Vagina (tissue), 2 donors: ENCODE results near the gene KLHL22.

Experiments used
- CTCF ChIP-seq, 3 experiments: fragments of 450-650 bp in 2 of 3; fragments of 200-600 bp in 1 of 3; sonication (generic) in 1 of 3; IDR thresholded peaks; one replicate each; pipeline ENCODE4 v1.5.1; 2017 to 2019; ENCODE audit warnings: antibody characterized with exemption in 3 of 3, mild to moderate bottlenecking in 2 of 3, moderate library complexity in 2 of 3
- POLR2AphosphoS5 ChIP-seq, 2 donors: sonication (generic); formaldehyde crosslinking; IDR thresholded peaks; one replicate each; pipeline ENCODE4 v1.9.0; 2017; ENCODE audit warnings: antibody characterized with exemption in 2 of 2, mild to moderate bottlenecking in 2 of 2, low read depth in 1 of 2; ENCODE audit not compliant: insufficient read depth in 1 of 2

GRCh38 chr22:20542055-20542454 lies 46.5 kb upstream of the KLHL22 start:
- no peak for TF ChIP-seq CTCF (IDR thresholded peaks at IDR 0.05)
- TF ChIP-seq POLR2AphosphoS5 (IDR thresholded peaks at IDR 0.05; ENCODE audit: insufficient read depth in 1 of 2, low read depth in 1 of 2), result no peak
